HPDE6-E6E7 (cell line): ENCODE measurements around the gene ZBP1.
A peak's percentile ranks its signal among the peaks of the same experiment; 100 is the strongest.

Experiments
- DNase-seq: peaks from one replicate; pipeline ENCODE4 v3.0.0; 2011; ENCODE audit warnings: missing footprints; ENCODE audit errors: extremely low spot score

ZBP1 gene

GRCh38 chr20:57618091-57618763 lies 2.0 kb downstream of the ZBP1 start:
- peak; percentile 95 for DNase-seq

GRCh38 chr20:57617079-57617795 lies 3.0 kb downstream of the ZBP1 start:
- no peak for DNase-seq

- no peak for DNase-seq
Measured at GRCh38 chr20:57616143-57616951, 3.9 kb downstream of the ZBP1 start.

- no peak for DNase-seq
Measured at GRCh38 chr20:57615445-57615811, 4.8 kb downstream of the ZBP1 start.

GRCh38 chr20:57614490-57615444 lies 5.5 kb downstream of the ZBP1 start:
- DNase-seq, result no peak

- no peak for DNase-seq
Measured at GRCh38 chr20:57613481-57613921, 6.7 kb downstream of the ZBP1 start.

GRCh38 chr20:57612916-57613315 lies 7.3 kb downstream of the ZBP1 start:
- DNase-seq, result no peak

- DNase-seq, result no peak
Measured at GRCh38 chr20:57612436-57612835, 7.8 kb downstream of the ZBP1 start.

- no peak for DNase-seq
Measured at GRCh38 chr20:57611586-57612311, 8.5 kb downstream of the ZBP1 start.

GRCh38 chr20:57610261-57610952 lies 9.8 kb downstream of the ZBP1 start:
- no peak for DNase-seq

- no peak for DNase-seq
Measured at GRCh38 chr20:57609842-57610167, 10.4 kb downstream of the ZBP1 start.

GRCh38 chr20:57609086-57609841 lies 11.0 kb downstream of the ZBP1 start:
- no peak for DNase-seq

GRCh38 chr20:57608516-57608915 lies 11.7 kb downstream of the ZBP1 start:
- DNase-seq, result no peak

- DNase-seq, result no peak
Measured at GRCh38 chr20:57605878-57606277, 14.3 kb downstream of the ZBP1 start.

- no peak for DNase-seq
Measured at GRCh38 chr20:57605045-57605444, 15.2 kb downstream of the ZBP1 start.

- DNase-seq, result no peak
Measured at GRCh38 chr20:57603120-57603519, 17.1 kb downstream of the ZBP1 start.

GRCh38 chr20:57601737-57602136 lies 18.5 kb downstream of the ZBP1 start:
- no peak for DNase-seq

- no peak for DNase-seq
Measured at GRCh38 chr20:57601211-57601570, 19.0 kb downstream of the ZBP1 start.

GRCh38 chr20:57600320-57601210 lies 19.7 kb downstream of the ZBP1 start:
- DNase-seq, result peak; percentile 51
